Stimulated activated naive CD4-positive, alpha-beta T cell (primary cell): ENCODE measurements around the gene MCM3AP.

Experiments
- DNase-seq, 6 experiments: peaks; one replicate each; lab custom pipeline; 2025; lab: John Stamatoyannopoulos, UW

Gene MCM3AP

GRCh38 chr21:46273341-46273740 lies 12.1 kb downstream of the MCM3AP start:
- DNase-seq, result no peak

- DNase-seq, result no peak
Measured at GRCh38 chr21:46269466-46269865, 15.9 kb downstream of the MCM3AP start.

GRCh38 chr21:46268371-46268770 lies 17.0 kb downstream of the MCM3AP start:
- DNase-seq, result no peak

- DNase-seq, result no peak
Measured at GRCh38 chr21:46266946-46267345, 18.5 kb downstream of the MCM3AP start.

GRCh38 chr21:46265736-46266525 lies 19.5 kb downstream of the MCM3AP start:
- DNase-seq, result no peak

GRCh38 chr21:46264690-46265144 lies 20.7 kb downstream of the MCM3AP start:
- peak in 1 of 6 experiments; percentile 1 for DNase-seq

- DNase-seq, result no peak
Measured at GRCh38 chr21:46264046-46264689, 21.2 kb downstream of the MCM3AP start.

- no peak for DNase-seq
Measured at GRCh38 chr21:46256501-46256994, 28.9 kb downstream of the MCM3AP start.

- no peak for DNase-seq
Measured at GRCh38 chr21:46255758-46256337, 29.6 kb downstream of the MCM3AP start.

- no peak for DNase-seq
Measured at GRCh38 chr21:46255166-46255565, 30.2 kb downstream of the MCM3AP start.

GRCh38 chr21:46254208-46254975 lies 31.0 kb downstream of the MCM3AP start:
- DNase-seq, result no peak

GRCh38 chr21:46253610-46254124 lies 31.7 kb downstream of the MCM3AP start:
- peak in 2 of 6 experiments; percentile 20 to 39 for DNase-seq

GRCh38 chr21:46252840-46253239 lies 32.6 kb downstream of the MCM3AP start:
- no peak for DNase-seq

- no peak for DNase-seq
Measured at GRCh38 chr21:46250146-46250725, 35.2 kb downstream of the MCM3AP start.

- no peak for DNase-seq
Measured at GRCh38 chr21:46248827-46249226, 36.6 kb downstream of the MCM3AP start.

- no peak for DNase-seq
Measured at GRCh38 chr21:46248422-46248782, 37.0 kb downstream of the MCM3AP start.

GRCh38 chr21:46247699-46248421 lies 37.6 kb downstream of the MCM3AP start:
- no peak for DNase-seq

GRCh38 chr21:46246345-46246744 lies 39.1 kb downstream of the MCM3AP start:
- DNase-seq, result no peak

- no peak for DNase-seq
Measured at GRCh38 chr21:46245213-46245915, 40.0 kb downstream of the MCM3AP start.

- no peak for DNase-seq
Measured at GRCh38 chr21:46244602-46245001, 40.8 kb downstream of the MCM3AP start.
